IMR-90 (cell line): ENCODE data around the gene MGA.

ENCODE experiments used
- CEBPB ChIP-seq: IDR thresholded peaks from 2 replicates; pipeline ENCODE4 v1.6.1; 2012; ENCODE audit warnings: low read depth, low read length, improper control_type of control experiment
- CHD1 ChIP-seq: IDR thresholded peaks from 2 replicates; pipeline ENCODE4 v1.6.1; 2012; ENCODE audit warnings: low read depth, low read length, improper control_type of control experiment
- CTCF ChIP-seq: conservative IDR thresholded peaks from 2 replicates; pipeline ENCODE4 v1.5.1; 2012; ENCODE audit warnings: mild to moderate bottlenecking, low read depth, low read length, improper control_type of control experiment
- ELK1 ChIP-seq: fragments of 150-350 bp; IDR thresholded peaks from 2 replicates; pipeline ENCODE4 v1.6.1; 2016; ENCODE audit warnings: low read depth, mild to moderate bottlenecking, low read length, moderate library complexity, borderline replicate concordance
- FOS ChIP-seq: fragments of 150-350 bp; IDR thresholded peaks from 2 replicates; pipeline ENCODE4 v1.6.1; 2016; ENCODE audit warnings: low read depth, low read length
- POLR2A ChIP-seq: IDR thresholded peaks from 2 replicates; pipeline ENCODE4 v1.6.1; 2012; ENCODE audit warnings: mild to moderate bottlenecking, low read depth, low read length
- RAD21 ChIP-seq: IDR thresholded peaks from 2 replicates; pipeline ENCODE4 v1.6.1; 2012; ENCODE audit warnings: low read length, improper control_type of control experiment
- SMC3 ChIP-seq: fragments of 150-350 bp; IDR thresholded peaks from 2 replicates; pipeline ENCODE4 v1.6.1; 2016; ENCODE audit warnings: low read depth, mild to moderate bottlenecking, antibody characterized with exemption, low read length, moderate library complexity
- USF2 ChIP-seq: fragments of 150-350 bp; IDR thresholded peaks from 2 replicates; pipeline ENCODE4 v1.6.1; 2017; ENCODE audit warnings: mild to moderate bottlenecking, antibody characterized with exemption, low read length, low read depth

- TF ChIP-seq RAD21 (no peak), CTCF (no peak), FOS (no peak), SMC3 (no peak), CEBPB (no peak), POLR2A (no peak), USF2 (no peak), CHD1 (no peak), ELK1 (no peak)
Observed at GRCh38 chr15:41714291-41714690, 54.1 kb downstream of the MGA start.
